Left ventricle myocardium superior (tissue), 1 donor: ENCODE measurements around the gene CBX1. TPM values are rescaled to one million over a fixed set of nuclear protein-coding genes. Genes with fewer than 3 reads are reported as not detected.

ENCODE experiments used
- ATAC-seq: fragments of 200-7000 bp; cut with Tn5 transposase; one replicate; pipeline ENCODE4 v1.9.1; 2020; ENCODE audit warnings: mild to moderate bottlenecking, moderate library complexity
- DNase-seq: peaks from one replicate; pipeline ENCODE4 v3.0.0-alpha.2; 2020
- intact Hi-C: fragments of 100-400 bp; cut with micrococcal nuclease; formaldehyde crosslinking; loops from one replicate; pipeline ENCODE4 v1.11.0; 2022
- long read RNA-seq: library from polyadenylated mRNA; unstranded; transcript quantifications from one replicate; pipeline ENCODE4 v2.0.0, GENCODE V29; 2021
- total RNA-seq: library from RNA; stranded (reverse); fragmentation: NEBNext Ultra II Directional; extraction: Animal tissue kit (Norgen Biotek cat#: 25700); gene quantifications from one replicate; pipeline ENCODE4 v1.2.1, GENCODE V29; 2021
- donor health status: DM: no; HTN: yes; CAD: no; lungs with severe emphysema.

CBX1 gene
- total RNA-seq: 37.9 TPM
- long read RNA-seq, transcript CBX1-201 (5 exons, 2,232 nt): major isoform, 5 of 14 reads
- long read RNA-seq, partial matches to known transcripts: 3 of 14 reads
- long read RNA-seq, other reads (novel, unspliced or antisense): 6 of 14 reads

- DNase-seq: peak; percentile 97
- intact Hi-C loops: no loop called here
- peak; percentile 99 for ATAC-seq
These were observed at the start of gene CBX1 for GRCh38 chr17:48101012-48101720. TSS of gene CBX1 (minus strand) at chr17:48101478. CDS start at chr17:48077004, 24,474 bp downstream.

GRCh38 chr17:48150597-48151001 lies 49.3 kb upstream of the CBX1 start:
- intact Hi-C loops: no loop called here

GRCh38 chr17:48149787-48150463 lies 48.6 kb upstream of the CBX1 start:
- no peak for ATAC-seq
- no peak for DNase-seq
- intact Hi-C loops: no loop called here

More at GRCh38 chr17:48150597-48151001, 49.3 kb upstream of the CBX1 start:
- ATAC-seq (no peak), DNase-seq (no peak)

- DNase-seq (no peak), ATAC-seq (no peak)
- intact Hi-C loops: no loop called here
These were observed 47.8 kb upstream of the CBX1 start for GRCh38 chr17:48148854-48149786.

GRCh38 chr17:48148029-48148770 lies 46.9 kb upstream of the CBX1 start:
- DNase-seq (no peak), ATAC-seq (no peak)
- intact Hi-C loops: no loop called here

GRCh38 chr17:48144976-48145798 lies 43.9 kb upstream of the CBX1 start:
- no peak for DNase-seq
- intact Hi-C loops: no loop called here
- ATAC-seq: no peak

GRCh38 chr17:48144231-48144630 lies 43.0 kb upstream of the CBX1 start:
- intact Hi-C loops: no loop called here
- no peak for DNase-seq
- no peak for ATAC-seq

GRCh38 chr17:48143629-48144028 lies 42.4 kb upstream of the CBX1 start:
- intact Hi-C loops: no loop called here
- ATAC-seq: no peak
- DNase-seq: no peak

- intact Hi-C loops: no loop called here
- peak; percentile 46 for ATAC-seq
- no peak for DNase-seq
These were observed 38.7 kb upstream of the CBX1 start for GRCh38 chr17:48139944-48140343.

GRCh38 chr17:48137656-48138055 lies 36.4 kb upstream of the CBX1 start:
- intact Hi-C loops: no loop called here

GRCh38 chr17:48134912-48135480 lies 33.7 kb upstream of the CBX1 start:
- no peak for DNase-seq
- no peak for ATAC-seq
- intact Hi-C loops: no loop called here

More at GRCh38 chr17:48137656-48138055, 36.4 kb upstream of the CBX1 start:
- ATAC-seq (no peak), DNase-seq (no peak)

GRCh38 chr17:48132385-48132784 lies 31.1 kb upstream of the CBX1 start:
- peak; percentile 49 for ATAC-seq

GRCh38 chr17:48131216-48131824 lies 30.0 kb upstream of the CBX1 start:
- intact Hi-C loops: loop anchor here (1.0 kb wide), 1 partner anchor 106 kb away; no protein-coding TSS in a partner anchor
- ATAC-seq (peak; percentile 93), DNase-seq (no peak)

More at GRCh38 chr17:48132385-48132784, 31.1 kb upstream of the CBX1 start:
- intact Hi-C loops: no loop called here
- no peak for DNase-seq

- ATAC-seq (no peak), DNase-seq (no peak)
- intact Hi-C loops: no loop called here
These were observed 28.7 kb upstream of the CBX1 start for GRCh38 chr17:48129981-48130380.

GRCh38 chr17:48128400-48128799 lies 27.1 kb upstream of the CBX1 start:
- no peak for ATAC-seq
- DNase-seq: no peak
- intact Hi-C loops: no loop called here

GRCh38 chr17:48127371-48128051 lies 26.2 kb upstream of the CBX1 start:
- no peak for DNase-seq
- intact Hi-C loops: no loop called here

GRCh38 chr17:48126532-48126850 lies 25.2 kb upstream of the CBX1 start:
- no peak for DNase-seq
- intact Hi-C loops: no loop called here
- no peak for ATAC-seq

More at GRCh38 chr17:48127371-48128051, 26.2 kb upstream of the CBX1 start:
- no peak for ATAC-seq
